ENCODE results near the gene ABCA3.

The ABCA3 gene

DNA sequence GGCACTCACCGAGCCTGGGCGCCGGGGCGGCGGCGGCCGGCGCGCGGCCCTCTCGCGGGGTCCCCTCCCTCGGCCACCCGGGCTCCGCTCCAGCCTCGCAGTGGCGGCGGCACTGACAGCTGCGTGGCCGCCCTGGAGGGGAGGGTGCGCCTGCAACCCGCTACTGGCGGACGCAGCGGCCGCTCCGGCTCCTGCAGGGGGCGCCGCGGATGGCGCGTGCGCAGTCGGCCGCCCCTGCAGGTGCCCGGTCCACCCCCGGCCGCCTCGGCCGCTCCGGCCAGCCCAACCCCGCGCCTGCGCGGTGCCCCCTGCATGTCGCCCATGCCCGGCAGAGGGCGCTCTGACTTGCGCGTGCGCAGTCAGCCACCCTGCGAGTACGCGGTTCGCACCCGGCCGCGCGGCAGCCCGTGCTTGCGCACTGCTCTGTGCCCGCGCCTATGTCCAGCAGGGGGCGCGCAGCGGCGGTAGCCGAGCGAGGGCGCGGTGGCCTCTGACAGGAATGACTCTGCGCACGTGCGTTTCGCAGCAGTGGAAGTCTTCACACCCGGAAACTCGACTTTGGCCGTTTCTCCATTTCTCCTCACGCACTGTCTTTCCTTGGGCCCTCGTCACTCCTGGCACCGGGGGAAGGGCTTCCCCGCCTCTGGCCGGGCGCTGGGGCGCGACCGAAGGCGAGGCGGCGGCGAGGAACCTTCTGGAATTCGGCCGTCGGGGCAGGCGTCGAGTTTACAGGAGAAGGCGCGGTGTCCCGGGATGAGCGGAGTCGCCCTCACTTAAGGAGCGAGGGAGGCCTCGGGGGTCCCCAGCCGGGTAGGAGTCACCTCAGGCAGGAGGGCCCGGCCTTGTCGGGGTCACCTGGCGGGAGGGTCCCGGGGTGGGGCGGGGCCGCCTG, at the start of gene ABCA3:
Gene ABCA3 (minus strand): TSS at position 165 of the 892 bp plus-strand sequence. CDS start 14,262 bp downstream, outside the sequence.
- DNase-seq = peak; percentile 94

DNA sequence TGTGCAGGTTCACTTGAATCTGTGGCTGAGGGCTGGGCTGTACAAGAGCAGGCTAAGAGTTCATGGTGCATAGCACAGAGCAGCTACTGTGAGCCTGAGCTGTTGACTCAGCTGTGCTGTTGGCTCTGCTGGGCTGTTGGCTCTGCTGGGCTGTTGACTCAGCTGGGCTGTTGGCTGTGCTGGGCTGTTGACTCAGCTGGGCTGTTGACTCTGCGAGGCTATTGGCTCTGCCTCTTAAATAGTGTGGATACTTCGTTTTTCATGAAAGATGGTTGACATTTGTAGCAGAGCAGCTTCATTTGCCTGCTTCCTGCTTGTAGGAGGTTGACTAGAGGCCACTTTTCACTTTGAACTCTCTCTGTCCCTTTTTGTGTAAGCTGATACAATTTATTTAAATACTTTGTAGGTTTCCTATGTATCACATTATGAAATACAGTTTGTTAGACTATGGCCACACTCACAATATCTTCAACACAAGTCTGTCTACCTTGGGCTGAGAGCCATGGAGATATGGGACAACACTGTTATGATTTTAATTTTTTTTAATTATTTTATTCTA, 48.4 kb upstream of the ABCA3 start:
- peak; percentile 97 for DNase-seq

DNA sequence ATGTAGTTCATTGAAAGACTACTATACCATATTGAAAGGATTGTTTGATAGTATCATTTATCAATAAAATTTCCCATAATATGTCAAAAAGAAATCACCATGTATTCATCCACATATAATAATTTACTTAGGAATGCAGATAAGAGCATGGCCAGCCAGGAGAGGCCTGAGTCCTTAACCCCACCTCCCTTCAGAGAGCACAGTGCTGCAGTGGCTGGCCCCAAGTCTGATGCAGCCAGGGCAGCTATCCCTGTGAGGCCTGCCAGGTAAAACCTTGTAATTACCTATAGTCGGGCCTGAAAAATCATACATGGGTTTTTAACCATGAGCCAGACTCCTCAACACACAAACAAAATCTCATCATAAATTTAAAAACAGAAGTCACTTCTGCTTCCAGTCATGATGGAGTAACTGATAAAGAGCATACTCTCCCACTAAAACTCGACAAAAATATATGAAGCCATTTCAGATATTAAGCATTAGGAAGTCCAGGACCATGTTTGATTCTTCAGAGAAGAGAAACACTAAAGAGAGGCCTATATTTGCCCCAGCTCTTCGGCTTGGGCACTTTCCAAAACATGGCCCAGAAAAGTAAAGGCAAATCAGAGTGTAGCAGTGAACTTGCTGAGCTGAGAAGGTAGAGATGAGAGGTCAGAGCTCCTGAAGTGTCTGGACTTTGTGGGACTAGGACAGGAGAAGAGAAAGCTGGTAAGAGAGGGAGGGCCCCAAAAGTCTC, 47.8 kb upstream of the ABCA3 start:
- peak; percentile 66 for DNase-seq

DNA sequence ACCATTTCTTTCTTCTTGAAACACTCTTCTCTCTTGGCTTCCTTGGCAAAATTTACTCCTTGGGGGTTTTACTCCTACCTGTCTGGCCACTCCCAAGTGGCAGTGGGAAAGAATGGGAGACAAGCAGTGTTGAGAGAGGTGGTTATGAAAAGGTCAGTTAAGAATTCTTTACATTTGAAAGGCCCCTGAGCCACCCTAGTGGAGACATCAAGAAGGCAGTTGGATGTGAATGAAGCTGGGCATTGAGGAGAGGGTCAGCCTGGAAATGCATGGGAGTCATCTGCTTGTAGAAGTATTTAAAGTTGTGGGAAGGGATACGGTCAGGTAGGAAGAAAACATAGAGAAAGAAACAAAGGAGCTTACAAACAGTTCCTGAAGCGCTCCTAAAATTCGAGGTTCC, 46.5 kb upstream of the ABCA3 start:
- DNase-seq = peak; percentile 62

DNA sequence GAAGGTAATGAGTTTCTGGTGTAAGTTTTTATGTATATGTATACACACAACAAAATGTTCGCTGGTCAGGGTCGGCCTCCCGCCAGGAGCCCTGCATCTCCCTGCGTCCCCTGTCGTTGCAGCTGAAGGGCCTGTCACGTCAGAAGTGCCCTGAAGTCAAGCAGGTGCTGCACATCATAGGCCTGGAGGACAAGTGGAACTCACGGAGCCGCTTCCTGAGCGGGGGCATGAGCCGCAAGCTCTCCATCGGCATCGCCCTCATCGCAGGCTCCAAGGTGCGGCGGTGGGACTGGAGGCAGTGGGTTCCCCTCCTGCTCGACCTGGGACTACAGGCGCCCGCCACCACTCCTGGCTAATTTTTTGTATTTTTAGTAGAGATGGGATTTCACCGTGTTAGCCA, 45.5 kb upstream of the ABCA3 start:
- peak; percentile 55 for DNase-seq

DNA sequence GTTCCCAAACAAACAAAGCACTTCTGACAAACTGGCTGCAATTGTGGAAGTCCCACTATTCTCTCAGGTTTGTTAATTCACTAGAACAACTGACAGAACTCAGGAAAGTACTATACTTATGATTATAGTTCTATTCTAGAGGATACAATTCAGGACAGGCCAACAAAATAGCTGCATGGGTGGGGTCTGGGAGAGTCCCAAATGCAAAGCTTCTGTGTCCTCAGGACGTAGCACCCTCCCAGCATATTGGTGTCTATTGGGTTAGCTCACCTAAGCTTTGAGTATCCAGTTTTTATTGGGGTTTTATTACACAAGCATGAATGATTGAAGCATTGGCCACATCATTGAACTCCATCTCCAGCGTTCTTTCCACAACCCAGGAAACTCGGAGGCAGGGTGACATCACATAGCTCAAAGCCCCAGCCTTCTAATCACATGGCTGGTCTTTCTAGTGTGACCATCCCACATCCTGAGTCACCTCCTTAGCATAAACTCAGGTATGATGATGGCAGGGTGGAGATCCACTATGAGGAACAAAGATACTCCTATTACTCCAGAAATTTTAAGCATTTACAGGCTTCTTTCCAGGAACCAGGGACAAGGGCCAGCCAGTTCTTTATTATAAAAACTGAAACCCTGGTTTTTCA, 44.8 kb upstream of the ABCA3 start:
- DNase-seq = peak; percentile 88

DNA sequence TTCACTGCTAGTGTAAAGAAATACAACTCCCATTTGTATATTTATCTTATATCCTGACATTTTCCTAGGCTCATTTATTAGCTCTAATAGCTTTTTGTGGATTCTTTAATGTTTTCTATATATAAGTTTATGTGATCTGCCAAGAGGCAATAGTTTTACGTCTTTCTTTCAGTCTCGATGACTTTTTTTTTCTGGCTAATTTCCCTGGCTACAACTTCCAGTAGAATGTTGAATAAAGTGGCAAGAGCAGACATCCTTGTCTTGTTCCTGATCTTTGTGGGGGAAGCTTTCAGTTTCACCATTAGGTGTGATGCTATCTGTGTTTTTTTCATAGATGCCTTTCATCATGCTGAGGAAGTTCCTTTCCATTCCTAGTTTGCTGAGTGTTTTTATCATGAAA, 43.9 kb upstream of the ABCA3 start:
- no peak for DNase-seq

DNA sequence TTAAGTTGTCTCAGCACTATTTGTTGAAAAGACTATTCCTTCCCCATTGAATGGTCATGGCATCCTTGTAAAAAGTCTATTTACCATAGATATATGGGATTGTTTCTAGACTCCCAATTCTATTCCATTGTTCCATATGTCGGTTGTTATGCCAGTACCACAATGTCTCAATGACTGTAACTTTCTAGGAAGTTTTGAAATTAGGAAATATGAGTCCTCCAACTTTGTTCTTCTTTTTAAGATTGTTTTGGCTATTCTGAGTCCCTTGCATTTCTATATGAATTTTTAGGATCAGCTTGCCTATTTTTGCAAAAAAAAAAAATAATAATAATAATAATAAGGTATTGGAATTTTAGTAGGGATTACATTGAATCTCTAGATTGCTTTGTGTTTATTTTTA, 43.0 kb upstream of the ABCA3 start:
- DNase-seq = no peak

DNA sequence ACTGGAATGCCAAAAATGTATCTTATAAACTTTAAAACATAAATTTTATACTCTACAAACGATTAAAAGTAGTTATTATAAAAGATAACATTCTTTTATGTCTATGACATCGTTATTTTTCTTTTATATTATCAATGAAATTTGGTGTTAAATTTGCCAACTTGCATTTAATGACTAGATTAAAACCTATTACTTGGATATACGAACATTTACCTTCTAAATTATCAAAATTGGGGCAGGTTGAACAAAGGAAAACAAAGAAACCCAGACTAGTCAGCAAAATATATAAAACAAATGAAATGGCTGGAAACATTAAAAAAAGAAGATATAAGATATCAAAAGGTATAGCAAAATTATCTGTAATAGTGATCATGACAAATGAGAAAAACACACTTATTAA, 34.1 kb upstream of the ABCA3 start:
- no peak for DNase-seq

DNA sequence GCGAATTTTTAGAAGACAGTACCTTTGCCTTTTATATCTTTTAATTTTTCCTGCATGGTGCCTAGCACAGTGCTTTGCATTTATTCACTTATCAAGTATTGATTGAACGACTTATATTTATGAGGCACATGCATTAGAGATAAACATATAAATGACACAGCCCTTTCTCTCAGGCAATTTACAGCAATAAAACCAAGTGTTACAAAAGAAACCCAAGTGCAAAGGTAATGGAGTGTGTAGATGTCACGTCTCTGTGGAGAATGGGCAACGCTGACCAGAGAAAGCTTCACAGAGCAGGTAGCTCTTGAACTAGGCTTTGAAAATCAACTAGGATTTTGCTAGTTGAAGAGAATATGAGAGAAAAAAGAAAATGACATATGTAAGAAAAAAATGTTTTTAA, 32.6 kb upstream of the ABCA3 start:
- no peak for DNase-seq

DNA sequence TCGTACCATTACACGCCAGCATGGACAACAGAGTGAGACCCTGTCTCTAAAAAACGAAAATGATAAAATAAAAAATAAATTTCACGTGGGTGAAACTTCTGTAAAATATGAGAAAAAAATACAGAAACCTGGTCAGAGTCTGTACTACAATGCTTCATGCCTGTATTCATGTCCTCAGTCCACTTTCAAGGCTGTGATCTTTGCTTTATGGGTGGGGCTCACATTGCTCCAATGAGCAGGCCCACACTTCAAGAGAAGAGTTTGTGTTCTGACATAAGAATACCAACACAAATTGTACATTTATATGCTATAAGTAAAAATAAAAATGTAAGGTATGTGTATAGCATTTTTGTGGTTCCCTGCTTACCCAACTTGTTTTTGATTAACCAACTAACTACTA, 32.2 kb upstream of the ABCA3 start:
- no peak for DNase-seq

DNA sequence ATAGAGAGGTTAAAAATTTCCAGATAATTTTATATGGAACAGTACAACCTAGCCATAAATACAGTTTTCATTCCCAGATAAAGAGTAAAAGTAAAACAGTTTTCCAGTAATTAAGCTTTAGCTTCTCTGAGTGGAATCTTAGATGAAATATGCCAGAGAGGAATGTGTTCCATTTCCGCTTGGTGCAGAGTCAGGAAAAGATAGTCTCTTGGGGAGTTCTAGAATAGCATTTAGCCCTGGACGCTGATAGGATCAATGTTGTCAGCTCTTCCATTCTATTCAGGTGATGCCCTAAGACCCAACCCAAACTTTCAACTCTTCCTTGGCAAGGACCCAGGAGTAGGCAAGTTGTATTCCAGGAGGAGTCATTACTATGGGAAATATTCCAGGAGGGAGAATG, 30.9 kb upstream of the ABCA3 start:
- DNase-seq = no peak

DNA sequence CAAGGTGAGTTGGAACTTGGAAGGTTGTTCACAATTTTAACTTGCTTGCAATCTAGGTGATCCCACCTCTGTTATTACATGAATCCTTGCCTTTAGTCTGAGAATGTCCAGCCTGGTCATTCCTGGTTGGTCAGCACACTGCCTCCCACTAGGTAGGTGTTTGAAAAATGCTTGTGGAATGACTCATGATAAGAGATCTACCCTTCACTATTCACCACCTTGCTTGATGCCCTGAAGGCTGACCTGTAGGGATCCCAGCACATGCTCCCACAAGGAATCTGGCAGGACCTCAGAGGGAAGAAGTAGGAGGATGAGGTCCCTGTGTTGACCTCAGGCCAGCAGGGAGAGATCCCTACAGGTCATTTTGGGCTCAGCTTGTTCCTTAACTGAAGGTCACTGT, 30.2 kb upstream of the ABCA3 start:
- DNase-seq = no peak

DNA sequence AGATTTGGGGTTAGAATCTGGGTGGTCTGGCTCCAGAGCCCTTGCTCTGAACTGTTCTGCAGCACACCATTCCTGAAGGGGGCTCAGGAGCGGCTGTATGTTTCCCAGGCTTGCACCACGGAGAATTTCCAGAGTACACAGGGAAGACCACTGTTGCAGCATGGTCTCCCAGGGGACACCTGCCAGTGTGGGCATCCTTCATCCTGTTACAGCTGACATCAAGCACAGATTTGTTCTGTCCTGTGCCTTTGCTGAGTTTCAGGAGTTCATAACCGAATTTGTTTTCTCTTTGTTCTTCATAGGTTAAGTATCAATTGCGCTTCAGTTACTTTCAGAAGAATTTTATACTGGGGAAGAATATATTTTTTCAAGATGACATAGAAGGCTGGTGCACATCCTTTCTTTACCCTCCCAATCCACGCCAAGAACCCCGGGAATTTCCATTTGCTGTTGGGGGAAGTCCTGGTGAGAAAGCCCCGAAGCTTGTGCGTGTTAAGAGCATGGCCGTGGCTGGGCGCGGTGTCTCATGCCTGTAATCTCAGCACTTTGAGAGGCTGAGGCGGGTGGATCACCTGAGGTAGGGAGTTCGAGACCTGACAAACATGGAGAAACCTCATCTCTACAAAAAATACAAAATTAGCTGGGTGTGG, 26.3 kb upstream of the ABCA3 start:
- DNase-seq = no peak

DNA sequence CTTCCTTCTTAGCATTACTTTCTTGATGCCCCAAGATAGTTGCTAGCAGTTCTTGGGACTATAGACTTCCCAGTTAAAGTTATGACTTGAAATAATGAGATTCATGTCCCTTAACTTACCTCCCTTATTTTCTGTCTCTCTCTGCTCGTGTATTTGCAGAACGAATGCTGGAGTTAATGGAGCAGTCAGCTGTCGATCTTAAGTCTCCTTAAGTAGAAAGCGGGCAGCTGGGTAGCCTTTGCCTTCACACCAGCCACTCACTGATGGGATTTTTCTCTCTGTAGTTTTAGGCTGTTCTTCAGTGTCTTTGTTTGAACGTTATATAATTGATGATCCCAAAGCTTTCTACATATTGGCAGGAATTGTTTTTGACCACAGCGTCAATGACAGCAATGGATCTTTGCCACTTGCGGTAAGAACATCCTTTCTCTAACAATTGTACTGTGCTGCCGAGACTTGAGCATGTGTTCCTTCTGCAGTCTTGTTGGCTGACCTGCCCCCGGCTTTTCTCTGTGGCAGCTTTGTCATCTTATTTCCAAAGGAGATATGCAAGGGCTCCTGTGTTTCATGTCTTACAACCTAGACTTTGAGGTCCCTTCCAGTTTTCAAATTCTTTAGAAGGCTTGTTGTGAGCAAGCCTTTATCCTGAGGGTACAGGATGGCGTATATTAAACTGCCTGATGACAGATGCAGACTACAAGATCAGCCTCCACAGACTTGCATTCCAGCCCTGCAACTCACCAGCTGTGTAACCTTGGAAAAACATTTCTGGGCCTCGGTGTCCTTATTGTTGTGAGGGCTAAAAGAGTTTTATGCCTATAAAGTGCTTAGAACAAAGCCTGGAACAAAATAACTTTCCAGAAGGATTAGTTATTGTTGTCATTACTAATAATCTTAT, 25.1 kb upstream of the ABCA3 start:
- DNase-seq = no peak

DNA sequence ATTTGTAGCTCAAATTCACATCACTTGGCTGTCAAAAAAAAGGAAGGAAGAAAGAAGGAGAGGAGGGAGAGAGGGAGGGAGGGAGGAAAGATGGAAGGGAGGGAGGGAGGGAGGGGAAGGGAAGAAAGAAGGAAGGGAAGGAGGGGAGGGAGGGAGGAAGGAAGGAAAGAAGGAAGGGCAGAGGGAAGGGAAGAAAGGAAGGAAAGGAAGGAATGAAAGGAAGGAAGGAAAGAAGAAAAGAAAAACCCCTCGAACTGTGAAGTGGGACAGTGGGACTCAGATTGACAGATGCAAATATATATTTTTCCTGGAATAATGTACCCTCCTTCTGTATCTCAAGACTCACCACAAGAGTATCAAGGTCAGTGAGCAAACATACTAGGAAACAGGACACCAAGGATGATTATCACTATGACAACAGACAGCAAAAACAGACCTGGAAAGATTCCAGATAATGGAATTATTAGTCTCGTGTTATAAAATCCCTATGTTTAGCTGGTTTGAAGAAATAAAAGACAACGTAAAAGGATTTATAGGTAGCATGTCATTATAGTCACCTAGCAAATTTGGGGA, 24.2 kb upstream of the ABCA3 start:
- DNase-seq = peak; percentile 74

DNA sequence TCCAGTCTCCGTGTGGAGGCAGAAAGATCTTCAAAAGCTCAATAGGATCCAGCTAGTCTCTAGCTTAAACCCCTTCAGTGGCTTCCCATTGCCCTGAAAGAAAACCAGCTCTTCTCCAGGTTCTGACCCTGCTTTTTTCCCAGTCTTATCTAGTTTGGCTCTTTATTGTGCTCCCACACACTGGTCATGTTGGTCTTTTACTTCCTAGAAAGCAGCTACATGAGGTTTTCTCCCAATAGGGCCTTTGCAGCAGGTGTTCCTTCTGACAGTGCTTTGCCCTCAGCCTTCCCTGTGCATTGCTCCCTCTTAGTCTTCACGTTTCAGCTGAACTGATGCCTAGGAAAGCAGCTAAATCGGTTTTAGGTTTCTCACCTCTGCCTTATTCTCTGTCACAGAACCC, 21.7 kb upstream of the ABCA3 start:
- no peak for DNase-seq

DNA sequence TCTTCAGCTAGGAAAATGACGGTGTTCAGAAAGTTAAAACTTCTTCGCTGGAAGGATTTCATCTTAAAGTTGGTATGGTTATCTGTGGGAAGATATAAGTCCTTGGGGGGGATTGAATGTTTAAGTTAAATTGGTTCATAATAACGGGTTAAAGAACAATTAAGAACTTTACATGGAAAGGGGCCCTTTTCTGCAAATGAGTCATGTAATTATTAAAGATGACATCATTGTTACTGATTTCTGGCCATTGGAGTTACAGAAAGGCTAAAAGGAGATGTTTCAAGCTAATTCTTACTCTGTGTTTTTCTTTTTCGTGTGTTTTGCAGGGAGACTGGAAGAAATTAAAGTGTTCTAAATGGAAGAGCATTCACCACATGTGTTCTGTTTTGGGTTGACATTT, 20.6 kb upstream of the ABCA3 start:
- DNase-seq = no peak

DNA sequence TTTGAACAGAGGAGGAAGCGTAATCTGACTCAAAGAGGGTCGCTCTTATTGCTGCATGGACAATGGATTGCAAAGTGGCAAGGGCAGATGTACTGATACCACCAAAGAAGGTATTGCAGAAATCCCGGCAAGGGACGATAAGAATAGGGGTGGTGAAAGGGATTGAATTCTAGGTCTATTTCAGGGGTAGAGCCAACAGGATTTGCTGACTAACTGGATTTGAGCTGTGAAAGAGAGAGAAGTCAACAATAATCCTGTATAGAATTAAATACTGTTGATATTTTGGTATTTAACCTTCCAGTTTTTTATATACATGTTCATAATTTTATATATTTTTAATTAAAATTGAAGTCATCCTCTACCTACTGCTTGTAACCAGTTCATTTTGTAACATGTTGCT, 19.4 kb upstream of the ABCA3 start:
- no peak for DNase-seq

DNA sequence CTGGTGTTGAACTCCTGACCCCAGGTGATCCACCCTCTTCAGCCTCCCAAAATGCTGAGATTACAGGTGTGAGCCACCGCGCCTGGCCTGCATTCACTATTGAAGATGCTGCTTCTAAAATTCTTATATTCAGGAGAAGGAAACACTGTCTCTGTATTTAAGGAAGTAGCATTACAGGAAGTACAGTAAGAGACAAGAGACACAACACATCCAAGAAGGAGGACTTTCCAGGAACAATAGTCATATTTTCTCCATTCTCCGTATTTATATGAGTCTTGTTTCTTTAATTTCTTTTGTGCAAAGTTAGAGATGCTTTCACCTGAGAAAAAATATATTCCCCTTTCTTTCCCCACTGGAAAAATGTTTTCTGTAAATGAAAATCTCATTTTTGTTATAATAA, 18.3 kb upstream of the ABCA3 start:
- DNase-seq = no peak

DNA sequence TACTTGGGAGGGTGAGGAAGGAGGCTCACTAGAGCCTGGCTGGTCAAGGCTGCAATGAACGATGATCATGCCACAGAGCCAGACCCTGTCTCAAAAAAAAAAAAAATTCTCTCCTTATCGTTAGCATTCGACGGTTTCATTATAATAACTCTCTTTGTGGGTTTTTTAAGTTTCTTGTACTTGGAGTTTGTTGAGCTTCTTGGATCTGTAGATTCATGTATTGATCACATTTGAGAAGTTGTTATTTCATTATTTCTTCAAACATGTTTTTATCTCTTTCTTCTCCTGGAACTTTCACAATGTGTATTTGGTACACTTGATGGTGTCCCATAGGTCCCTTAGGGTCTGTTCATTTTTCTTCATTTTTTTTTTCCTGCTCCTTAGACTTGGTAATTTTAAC, 16.8 kb upstream of the ABCA3 start:
- no peak for DNase-seq

DNA sequence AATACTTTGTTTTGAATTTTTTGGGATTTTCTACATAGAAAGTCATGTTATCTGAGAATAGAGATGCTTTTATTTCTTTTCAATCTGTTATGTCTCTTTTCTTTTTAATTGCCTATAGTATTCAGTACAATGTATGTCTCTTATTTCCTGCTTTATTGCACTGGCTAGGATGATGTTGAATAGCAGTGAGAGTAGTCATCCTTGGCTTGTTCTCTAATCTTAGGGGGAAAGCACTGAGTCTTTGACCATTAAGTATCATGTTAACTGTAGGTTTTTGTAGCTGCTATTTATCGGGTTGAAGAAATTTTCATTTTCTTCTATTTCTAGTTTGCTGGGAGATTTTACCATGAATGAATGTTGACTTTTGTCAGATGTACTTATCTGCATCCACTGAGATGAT, 10.0 kb upstream of the ABCA3 start:
- DNase-seq = no peak
